ENCODE data around the gene LARP6. TPM values are rescaled to one million over a fixed set of nuclear protein-coding genes. Genes with fewer than 3 reads are reported as not detected.

Gene LARP6
- total RNA-seq, 4 donors from 2014 or later = 10.0 to 20.6 (median 13.9) TPM

GRCh38 chr15:70833422-70833821 is 20.5 kb downstream of the LARP6 start:
- DNase-seq (no peak), ATAC-seq (no peak)
- Histone ChIP-seq H3K4me1 (peaks cover 24 to 41% of the 10 kb centered on the region in 2 donors), H3K36me3 (peaks cover 0 to 6% of the 10 kb centered on the region in 2 donors), H3K27me3 (no peaks in the 10 kb centered on the region), H3K4me3 (no peak overlapping the region), H3K27ac (peak overlapping the region; percentile 60 to 78 (median 70)), H3K9me3 (no peaks in the 10 kb centered on the region)
- in situ Hi-C loops (cut with MboI; ENCODE audit: low sequenced_read_pairs in 4 of 4) = no loop called here
- intact Hi-C loops (cut with DNase I; ENCODE audit: low total_unique reads) = no loop called here
- TF ChIP-seq CTCF (IDR thresholded peaks at IDR 0.05 in 4 of 5, conservative IDR thresholded peaks at IDR 0.05 in 1 of 5) (no peak), POLR2A (IDR thresholded peaks at IDR 0.05) (no peak)

- ATAC-seq (no peak), DNase-seq (no peak)
- peaks cover 24 to 41% of the 10 kb centered on the region in 2 donors for H3K4me1 ChIP-seq
- no peak overlapping the region for H3K4me3 ChIP-seq
- no peaks in the 10 kb centered on the region for H3K27me3 ChIP-seq
- TF ChIP-seq POLR2A (IDR thresholded peaks at IDR 0.05) (no peak), CTCF (IDR thresholded peaks at IDR 0.05 in 4 of 5, conservative IDR thresholded peaks at IDR 0.05 in 1 of 5) (no peak)
- intact Hi-C loops (cut with DNase I; ENCODE audit: low total_unique reads) (no loop called here), in situ Hi-C loops (cut with MboI; ENCODE audit: low sequenced_read_pairs in 4 of 4) (no loop called here)
- peaks cover 0 to 6% of the 10 kb centered on the region in 2 donors for H3K36me3 ChIP-seq
- no peak overlapping the region for H3K27ac ChIP-seq
- H3K9me3 ChIP-seq = no peaks in the 10 kb centered on the region
Measured at GRCh38 chr15:70832176-70832575, 21.8 kb downstream of the LARP6 start.

- peaks cover 24 to 45% of the 10 kb centered on the region in 2 donors for H3K4me1 ChIP-seq
Measured at GRCh38 chr15:70831094-70831911, 22.7 kb downstream of the LARP6 start.

GRCh38 chr15:70830615-70831014 is 23.3 kb downstream of the LARP6 start:
- H3K27ac ChIP-seq = peak overlapping the region in 1 of 4 donors; percentile 73
- DNase-seq (no peak), ATAC-seq (no peak)
- TF ChIP-seq CTCF (IDR thresholded peaks at IDR 0.05 in 4 of 5, conservative IDR thresholded peaks at IDR 0.05 in 1 of 5) (no peak), POLR2A (IDR thresholded peaks at IDR 0.05) (no peak)
- H3K4me3 ChIP-seq = no peak overlapping the region
- H3K4me1 ChIP-seq = peaks cover 24 to 42% of the 10 kb centered on the region in 2 donors
- intact Hi-C loops (cut with DNase I; ENCODE audit: low total_unique reads) = no loop called here
- in situ Hi-C loops (cut with MboI; ENCODE audit: low sequenced_read_pairs in 4 of 4) = no loop called here
- H3K36me3 ChIP-seq = peaks cover 0 to 6% of the 10 kb centered on the region in 2 donors
- no peaks in the 10 kb centered on the region for H3K9me3 ChIP-seq
- H3K27me3 ChIP-seq = no peaks in the 10 kb centered on the region

More at GRCh38 chr15:70831094-70831911, 22.7 kb downstream of the LARP6 start:
- Histone ChIP-seq H3K27me3 (no peaks in the 10 kb centered on the region), H3K36me3 (peaks cover 0 to 6% of the 10 kb centered on the region in 2 donors), H3K27ac (no peak overlapping the region), H3K9me3 (no peaks in the 10 kb centered on the region), H3K4me3 (no peak overlapping the region)
- DNase-seq = no peak
- TF ChIP-seq CTCF (IDR thresholded peaks at IDR 0.05 in 4 of 5, conservative IDR thresholded peaks at IDR 0.05 in 1 of 5) = no peak
- TF ChIP-seq POLR2A (IDR thresholded peaks at IDR 0.05) = no peak
- in situ Hi-C loops (cut with MboI; ENCODE audit: low sequenced_read_pairs in 4 of 4) = no loop called here
- no peak for ATAC-seq
- intact Hi-C loops (cut with DNase I; ENCODE audit: low total_unique reads) = no loop called here

All from gastrocnemius medialis (tissue), 4 donors.